Activated CD4-positive, CD25-positive, alpha-beta regulatory T cell (primary cell): Measurements from ENCODE around the gene RYK.
"Not testable (repeated sequence)": the region's sequence is repeated elsewhere in the genome, so short reads cannot be mapped to it uniquely, and the experiment has no call there.

Experiments used
- DNase-seq, 4 experiments: peaks; one replicate each; lab custom pipeline; 2025; lab: John Stamatoyannopoulos, UW

RYK gene

DNA sequence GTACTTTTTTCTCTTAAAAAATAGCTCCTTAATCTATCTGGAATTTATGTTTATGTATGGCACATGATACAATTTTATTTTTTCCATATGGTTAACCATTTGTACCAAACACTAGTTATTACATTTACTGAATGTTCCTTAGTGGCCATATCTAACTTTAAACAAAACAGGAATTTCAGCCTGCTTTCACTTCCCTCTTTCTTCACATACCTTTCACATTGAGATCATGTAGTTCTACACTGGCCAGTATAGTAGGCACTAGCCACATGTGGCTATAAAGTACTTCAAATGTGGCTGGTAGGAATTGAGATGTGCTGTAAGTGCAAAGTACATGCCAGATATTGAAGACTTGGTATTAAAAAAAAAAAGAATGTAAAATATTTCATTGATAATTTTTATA, 4.7 kb upstream of the RYK start:
- no peak for DNase-seq

DNA sequence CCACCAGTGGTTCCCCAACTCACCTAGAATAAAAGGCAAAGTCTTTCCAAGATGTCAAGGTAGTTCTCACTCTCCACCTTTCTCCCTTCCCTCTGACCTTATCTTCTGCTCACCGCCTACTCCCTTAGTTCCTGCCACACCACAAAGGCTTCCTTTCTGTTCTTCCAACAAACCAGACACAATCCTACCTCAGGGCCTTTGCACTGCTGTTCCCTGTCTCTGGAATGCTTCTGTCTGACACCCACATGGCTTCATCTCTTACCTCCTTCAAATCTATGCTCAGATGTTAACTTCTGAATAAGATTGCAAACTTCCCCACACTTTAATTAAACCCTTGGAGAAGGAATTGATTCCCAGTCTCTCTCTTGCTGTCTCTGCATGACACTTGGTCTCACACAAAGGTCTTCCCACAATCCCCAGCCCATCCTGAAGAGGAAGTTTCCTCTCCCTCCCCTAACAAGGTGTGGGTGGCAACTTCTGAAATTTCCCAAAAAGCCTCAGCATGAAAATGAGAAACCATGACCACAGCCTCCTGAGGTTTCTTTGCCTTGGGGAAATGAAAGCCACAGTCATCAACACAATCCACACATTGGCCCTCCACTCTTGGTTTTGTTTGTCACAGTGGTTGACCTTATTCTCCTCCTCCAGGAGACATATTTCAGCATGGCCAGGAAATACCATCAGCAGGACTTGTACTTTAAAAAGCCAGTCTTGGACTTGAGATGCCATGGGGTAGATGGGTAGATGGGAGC, 3.0 kb upstream of the RYK start:
- DNase-seq = no peak

DNA sequence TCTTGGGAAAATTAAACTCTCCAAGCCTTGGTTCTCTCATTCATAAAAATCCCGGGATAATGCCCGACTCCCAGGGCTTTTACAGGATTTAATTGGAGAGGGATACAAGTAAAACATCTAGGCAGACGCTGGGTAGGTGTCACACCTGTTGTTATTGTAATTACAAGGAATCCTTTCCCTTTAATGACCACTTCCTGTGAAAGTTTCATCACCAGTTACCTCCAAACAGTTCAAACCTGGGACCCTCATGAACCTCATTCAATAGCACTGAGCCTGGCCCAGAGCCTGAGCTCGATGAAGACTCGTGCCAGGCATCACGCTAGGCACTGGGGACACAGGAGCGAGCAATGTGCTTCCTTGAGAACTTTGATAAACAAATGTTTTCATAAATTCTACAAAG, 2.1 kb upstream of the RYK start:
- DNase-seq = no peak

DNA sequence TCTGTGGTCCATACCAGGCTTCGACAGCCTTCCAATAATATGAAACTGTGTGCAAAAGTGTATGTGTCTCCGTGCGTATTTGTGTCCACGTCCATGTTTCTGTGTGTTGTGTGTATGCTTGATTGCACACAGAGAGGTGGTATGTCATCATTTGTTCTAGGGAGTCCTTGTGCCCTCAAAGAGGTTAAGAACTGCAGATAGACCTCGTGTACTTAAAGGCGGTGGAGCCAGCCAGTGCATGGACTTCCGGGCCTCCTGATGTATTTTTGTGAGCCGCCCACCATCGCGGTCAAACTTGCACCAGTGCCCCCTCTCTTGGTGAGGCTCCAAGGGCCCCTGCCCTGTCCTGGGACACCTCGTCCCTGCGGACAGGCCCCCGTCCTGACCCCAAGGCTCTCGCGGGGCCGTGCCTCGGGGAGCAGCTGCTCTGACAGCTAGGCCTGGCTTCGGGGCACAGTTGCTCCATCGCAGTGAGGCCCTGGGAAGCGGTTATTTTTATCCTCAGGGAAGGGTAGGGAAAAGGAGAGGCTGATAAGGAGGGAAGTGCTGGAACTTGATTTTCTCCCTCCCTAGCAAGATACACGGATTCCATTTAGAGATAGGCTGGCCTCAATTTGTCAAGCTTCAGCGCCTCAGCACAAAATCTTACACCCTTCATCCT, 1.2 kb upstream of the RYK start:
- DNase-seq = peak in 1 of 4 experiments; percentile 1

GRCh38 chr3:134249935-134250716, 533 bp downstream of the RYK start:
- peak; percentile 16 to 35 (median 30) for DNase-seq

DNA sequence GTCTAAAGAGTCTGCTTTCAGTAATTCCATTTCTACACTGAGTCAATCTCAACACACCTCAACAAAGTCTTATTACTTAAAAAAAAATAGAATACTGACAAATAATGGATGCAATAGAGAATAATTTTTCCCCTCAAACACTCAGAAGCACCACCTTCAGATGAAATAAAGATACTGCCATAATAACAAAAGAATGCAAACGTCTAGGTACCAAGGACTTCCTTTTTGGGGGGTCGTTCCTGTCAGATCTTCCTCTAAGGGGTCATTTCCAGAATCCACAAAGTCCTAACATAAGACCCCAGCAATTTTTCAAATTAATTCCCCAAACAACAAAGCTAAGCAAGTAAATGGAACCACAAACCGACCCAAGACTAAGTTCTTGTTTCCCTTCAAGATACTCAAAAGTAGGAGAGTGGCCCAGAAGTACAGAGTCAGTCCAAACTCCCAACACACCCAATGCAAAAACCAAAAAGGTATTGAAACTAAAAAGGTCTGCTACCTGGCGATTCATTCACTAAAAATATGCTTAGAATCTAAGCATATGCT, 1.3 kb downstream of the RYK start:
- no peak for DNase-seq

- no peak for DNase-seq
Measured at GRCh38 chr3:134244921-134245320, 5.7 kb downstream of the RYK start.

- no peak for DNase-seq
Measured at GRCh38 chr3:134242649-134243617, 7.7 kb downstream of the RYK start.

GRCh38 chr3:134239538-134239937, 11.1 kb downstream of the RYK start:
- DNase-seq = no peak

DNA sequence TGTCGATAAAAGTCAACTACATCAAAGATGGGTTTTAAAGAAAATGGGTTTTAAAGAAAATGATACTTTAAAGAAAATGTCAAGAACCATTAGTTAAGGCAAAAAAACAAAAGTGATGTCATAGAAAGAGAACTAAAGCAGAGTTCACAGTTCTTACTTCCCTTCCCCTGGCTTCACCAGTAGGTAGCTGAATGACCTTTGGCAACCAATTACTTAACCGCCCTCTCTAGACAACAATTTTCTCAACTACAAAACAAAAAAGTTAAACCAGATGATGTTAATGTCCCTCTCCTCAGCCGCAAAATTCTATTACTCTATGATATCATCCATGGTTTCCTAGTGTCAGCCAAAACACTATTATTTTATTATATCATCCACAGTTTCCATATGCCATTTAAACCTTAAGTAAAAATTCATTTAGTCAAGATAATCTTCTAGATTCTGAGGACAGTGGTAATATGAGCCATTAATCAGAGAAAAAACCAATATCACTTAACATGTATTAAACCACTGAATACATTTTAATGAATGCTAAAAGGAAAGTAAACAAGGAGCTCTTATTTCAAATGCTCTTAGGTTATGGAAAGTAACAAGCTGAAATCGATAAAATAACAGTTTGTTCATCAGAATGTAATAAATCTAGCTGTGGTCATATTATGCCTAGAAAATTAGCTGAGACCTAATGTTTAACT, 13.1 kb downstream of the RYK start:
- DNase-seq = no peak

GRCh38 chr3:134236505-134237170, 14.0 kb downstream of the RYK start:
- DNase-seq = no peak

- DNase-seq = no peak
Measured at GRCh38 chr3:134235577-134236076, 15.0 kb downstream of the RYK start.

DNA sequence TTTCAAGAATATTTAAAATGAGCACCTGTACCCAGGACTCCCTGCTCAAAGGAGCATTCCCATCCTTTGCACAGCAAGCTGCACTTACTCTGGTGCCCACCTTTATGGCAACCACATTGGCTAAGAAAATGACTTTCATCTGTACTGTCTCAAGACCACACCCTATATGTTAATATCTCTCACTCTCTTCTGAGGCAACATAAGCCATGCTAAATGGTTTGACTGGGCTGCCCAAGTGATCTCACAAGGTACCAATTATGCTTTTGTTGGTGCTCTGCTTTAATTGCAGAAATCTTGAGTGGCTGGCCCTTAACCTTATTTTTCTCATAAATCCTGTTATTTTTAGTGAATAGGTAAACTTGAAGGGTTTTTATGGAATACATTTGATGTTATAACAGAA, 17.7 kb downstream of the RYK start:
- DNase-seq = no peak

GRCh38 chr3:134232151-134232550, 18.5 kb downstream of the RYK start:
- no peak for DNase-seq

- no peak for DNase-seq
Measured at GRCh38 chr3:134231131-134231530, 19.5 kb downstream of the RYK start.

DNA sequence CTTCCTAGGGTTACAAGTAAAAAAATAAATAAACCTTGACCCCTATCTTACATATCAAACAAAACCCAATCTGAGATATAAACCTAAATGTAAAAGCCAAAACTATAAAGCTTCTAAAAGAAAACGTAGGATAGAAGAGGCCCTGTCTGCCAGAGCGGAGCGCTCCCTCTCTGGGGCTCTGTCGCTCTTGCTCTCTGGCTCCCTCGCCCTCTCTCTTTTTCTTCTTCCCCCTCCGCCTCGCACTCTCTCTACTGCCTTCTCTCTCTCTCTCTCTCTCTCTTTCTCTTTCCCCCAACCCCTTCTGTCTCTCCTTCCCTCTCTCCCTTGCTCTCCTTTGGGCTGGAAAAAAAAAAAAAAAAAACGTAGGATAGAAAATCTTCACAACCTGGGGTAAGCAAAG, 21.6 kb downstream of the RYK start:
- no peak for DNase-seq

GRCh38 chr3:134228479-134228878, 22.2 kb downstream of the RYK start:
- no peak for DNase-seq

DNA sequence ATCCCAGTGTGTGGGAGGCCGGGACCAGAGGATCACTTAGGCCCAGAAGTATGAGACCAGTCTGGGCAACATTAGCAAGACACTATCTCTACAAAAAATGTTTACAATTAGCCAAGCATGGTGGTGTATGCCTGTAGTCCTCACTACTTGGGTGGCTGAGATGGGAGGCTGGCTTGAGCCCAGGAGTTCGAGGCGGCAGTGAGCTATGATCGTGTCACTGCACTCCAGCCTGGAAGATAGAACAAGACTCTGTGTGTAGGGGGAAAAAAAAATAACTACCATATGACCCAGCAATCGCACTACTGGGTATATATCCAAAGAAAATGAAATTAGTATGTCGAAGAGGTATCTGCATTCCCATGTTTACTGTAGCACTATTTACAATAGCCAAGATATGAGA, 22.6 kb downstream of the RYK start:
- DNase-seq = no peak

GRCh38 chr3:134224796-134225156, 25.9 kb downstream of the RYK start:
- not testable (repeated sequence) for DNase-seq

DNA sequence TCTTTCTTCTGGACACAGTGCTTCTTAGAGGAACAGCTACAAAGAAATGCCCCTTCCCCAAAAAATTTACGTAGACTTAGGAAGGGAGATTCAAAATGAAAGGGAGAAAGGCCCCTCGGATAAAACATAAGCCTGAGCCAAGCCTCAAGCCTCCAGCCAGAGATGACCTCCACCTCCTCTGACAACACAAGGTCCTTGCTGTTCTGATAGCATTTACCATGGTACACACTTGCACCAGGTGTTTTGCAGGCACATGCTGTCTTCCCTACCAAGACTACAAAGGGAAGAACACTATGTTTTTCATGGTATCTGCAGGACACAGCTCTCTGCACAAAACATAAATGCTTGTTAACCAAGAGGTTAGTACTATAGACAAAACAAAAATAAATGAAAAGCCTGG, 27.8 kb downstream of the RYK start:
- no peak for DNase-seq
